H1 (cell line): ENCODE results near the gene ASB3. TPM values are rescaled to one million over a fixed set of nuclear protein-coding genes. Genes with fewer than 3 reads are reported as not detected.

Experiments used
- CTCF ChIA-PET: fragments of 300-600 bp; sonication (Branson Sonifier 250); formaldehyde crosslinking; loops from one replicate; lab custom pipeline; 2021; ENCODE audit not compliant: partially characterized antibody; lab: Charles Lee
- POLR2A ChIA-PET: fragments of 300-600 bp; sonication (Branson Sonifier 250); formaldehyde crosslinking; loops from one replicate; lab custom pipeline; 2021; ENCODE audit warnings: inconsistent platforms; ENCODE audit not compliant: partially characterized antibody; lab: Charles Lee
- DNase-seq, 2 experiments: peaks; one replicate each; pipeline versions ENCODE4 v3.0.0 to v3.0.0-alpha.2; 2010 to 2022; ENCODE audit warnings: low spot score in 2 of 2, low read depth in 1 of 2, mixed read lengths in 1 of 2
- FAIRE-seq: peaks from 2 replicates; lab custom pipeline; 2011; peaks lifted over from hg19 to GRCh38; lab: Jason Lieb, UNC
- H2AFZ ChIP-seq: 2 replicates; pipeline ENCODE4 v1.8.1; 2012; ENCODE audit warnings: low read length, inconsistent platforms
- H2AK5ac ChIP-seq: 2 replicates; pipeline ENCODE4 v1.6.1; 2013; ENCODE audit warnings: low read depth, low read length
- H2BK120ac ChIP-seq: replicated peaks from 2 replicates; pipeline ENCODE3; 2013; ENCODE audit warnings: low read depth, low read length, inconsistent platforms
- H2BK12ac ChIP-seq: 2 replicates; pipeline ENCODE4 v1.6.1; 2013; ENCODE audit warnings: low read depth, low read length
- H2BK15ac ChIP-seq: 2 replicates; pipeline ENCODE4 v1.6.1; 2013; ENCODE audit warnings: low read length
- H2BK20ac ChIP-seq: 2 replicates; pipeline ENCODE4 v1.6.1; 2013; ENCODE audit warnings: low read length
- H2BK5ac ChIP-seq: 2 replicates; pipeline ENCODE4 v1.6.1; 2013; ENCODE audit warnings: low read depth, low read length
- H3K14ac ChIP-seq: 2 replicates; pipeline ENCODE4 v1.6.1; 2013; ENCODE audit warnings: inconsistent platforms; ENCODE audit not compliant: insufficient read length
- H3K18ac ChIP-seq: 2 replicates; pipeline ENCODE4 v1.6.1; 2013; ENCODE audit warnings: low read length; ENCODE audit errors: extremely low read depth
- H3K23ac ChIP-seq: 2 replicates; pipeline ENCODE4 v1.6.1; 2013; ENCODE audit warnings: inconsistent platforms; ENCODE audit not compliant: insufficient read length
- H3K23me2 ChIP-seq: 2 replicates; pipeline ENCODE4 v1.6.1; 2013; ENCODE audit warnings: low read depth, low read length
- H3K27ac ChIP-seq: 2 replicates; pipeline ENCODE4 v1.6.1; 2011; ENCODE audit warnings: low read depth, low read length, inconsistent platforms
- H3K27me3 ChIP-seq, 4 experiments: replicated peaks in 1 of 4; 1 replicate in 1 of 4; 2 replicates in 3 of 4; pipeline versions ENCODE4 v1.6.1 to v1.8.1; 2011 to 2013; ENCODE audit warnings: low read length in 3 of 4, mild to moderate bottlenecking in 3 of 4, inconsistent platforms in 2 of 4, mixed read lengths in 2 of 4, moderate library complexity in 1 of 4; ENCODE audit not compliant: control insufficient read depth in 3 of 4, insufficient read depth in 3 of 4; ENCODE audit errors: extremely low read depth in 1 of 4
- H3K36me3 ChIP-seq, 4 experiments: 2 replicates each; pipeline versions ENCODE4 v1.6.1 to v1.8.1; 2011 to 2013; ENCODE audit warnings: mild to moderate bottlenecking in 4 of 4, low read length in 3 of 4, moderate library complexity in 2 of 4, control low read depth in 1 of 4, inconsistent platforms in 1 of 4; ENCODE audit not compliant: insufficient read depth in 4 of 4, control insufficient read depth in 2 of 4
- H3K4ac ChIP-seq: replicated peaks from 2 replicates; pipeline ENCODE3; 2013; ENCODE audit warnings: low read length, low read depth, mixed read lengths, inconsistent platforms; ENCODE audit not compliant: insufficient read length
- H3K4me1 ChIP-seq, 4 experiments: replicated peaks in 1 of 4; 1 replicate in 1 of 4; 2 replicates in 3 of 4; pipeline versions ENCODE4 v1.6.1 to v1.8.1; 2011 to 2013; ENCODE audit warnings: low read length in 3 of 4, inconsistent platforms in 2 of 4, mixed read lengths in 1 of 4; ENCODE audit not compliant: insufficient read depth in 4 of 4, control insufficient read depth in 3 of 4
- H3K4me2 ChIP-seq, 2 experiments: 2 replicates each; pipeline versions ENCODE4 v1.6.1 to v1.8.1; 2011 to 2013; ENCODE audit warnings: low read depth in 2 of 2, low read length in 2 of 2, control low read depth in 1 of 2, inconsistent platforms in 1 of 2, mild to moderate bottlenecking in 1 of 2; ENCODE audit not compliant: insufficient read depth in 1 of 2
- H3K4me3 ChIP-seq, 4 experiments: fragments of 200-600, 300-600 bp in 1 of 4; sonication (generic), shearing (Covaris generic), sonication (Bioruptor Twin) in 1 of 4; 2 replicates each; pipeline versions ENCODE4 v1.5.1 to v1.8.1; 2011 to 2016; ENCODE audit warnings: low read length in 4 of 4, low read depth in 3 of 4, control low read depth in 2 of 4, inconsistent platforms in 2 of 4, mild to moderate bottlenecking in 2 of 4, mixed read lengths in 1 of 4, moderate library complexity in 1 of 4; ENCODE audit not compliant: insufficient read depth in 2 of 4; ENCODE audit errors: extremely low read depth in 1 of 4
- H3K56ac ChIP-seq: replicated peaks from 2 replicates; pipeline ENCODE3; 2013; ENCODE audit warnings: low read depth, mild to moderate bottlenecking, mixed read lengths, low read length, inconsistent platforms; ENCODE audit not compliant: insufficient read length
- H3K79me1 ChIP-seq: 2 replicates; pipeline ENCODE4 v1.6.1; 2013; ENCODE audit warnings: low read depth, low read length, control low read depth
- H3K79me2 ChIP-seq, 2 experiments: 2 replicates each; pipeline versions ENCODE4 v1.6.1 to v1.8.1; 2012 to 2013; ENCODE audit warnings: low read length in 2 of 2, mild to moderate bottlenecking in 2 of 2, inconsistent platforms in 1 of 2; ENCODE audit not compliant: insufficient read depth in 2 of 2, control insufficient read depth in 1 of 2
- H3K9ac ChIP-seq, 4 experiments: replicated peaks in 1 of 4; 1 replicate in 1 of 4; 2 replicates in 3 of 4; pipeline versions ENCODE4 v1.6.1 to v1.8.1; 2011 to 2013; ENCODE audit warnings: low read depth in 3 of 4, low read length in 3 of 4, control low read depth in 2 of 4, mild to moderate bottlenecking in 2 of 4, moderate library complexity in 2 of 4, inconsistent platforms in 1 of 4; ENCODE audit errors: extremely low read depth in 1 of 4
- H3K9me3 ChIP-seq, 2 experiments: 2 replicates each; pipeline versions ENCODE4 v1.6.1 to v1.8.1; 2012 to 2013; ENCODE audit warnings: mild to moderate bottlenecking in 2 of 2, moderate library complexity in 2 of 2, control low read depth in 1 of 2, inconsistent platforms in 1 of 2, low read depth in 1 of 2, low read length in 1 of 2, mixed read lengths in 1 of 2; ENCODE audit not compliant: insufficient read depth in 2 of 2
- H4K20me1 ChIP-seq, 2 experiments: replicated peaks in 1 of 2; 2 replicates each; pipeline versions ENCODE3 to v1.8.1; 2011 to 2013; ENCODE audit warnings: inconsistent platforms in 2 of 2, low read length in 2 of 2, mild to moderate bottlenecking in 1 of 2; ENCODE audit not compliant: insufficient read depth in 2 of 2, control insufficient read depth in 1 of 2
- H4K5ac ChIP-seq: 2 replicates; pipeline ENCODE4 v1.6.1; 2013; ENCODE audit warnings: low read length, low read depth, mixed read lengths, inconsistent platforms; ENCODE audit not compliant: insufficient read length
- H4K8ac ChIP-seq: 2 replicates; pipeline ENCODE4 v1.8.0; 2013; ENCODE audit warnings: mild to moderate bottlenecking, moderate library complexity, low read length, inconsistent platforms; ENCODE audit not compliant: insufficient read depth; ENCODE audit errors: extremely low read depth
- H4K91ac ChIP-seq: replicated peaks from 2 replicates; pipeline ENCODE3; 2013; ENCODE audit warnings: low read length, mixed read lengths, inconsistent platforms; ENCODE audit not compliant: insufficient read length
- CEBPB ChIP-seq: IDR thresholded peaks from 2 replicates; pipeline ENCODE4 v1.6.1; 2012; ENCODE audit warnings: low read depth, low read length
- HDAC6 ChIP-seq: IDR thresholded peaks from one replicate; pipeline ENCODE4 v1.7.1; 2012; ENCODE audit warnings: low read depth, mild to moderate bottlenecking, inconsistent platforms, low read length, moderate library complexity
- RAD21 ChIP-seq, 2 experiments: IDR thresholded peaks in 1 of 2; conservative IDR thresholded peaks in 1 of 2; 2 replicates each; pipeline ENCODE4 v1.6.1; 2011; ENCODE audit warnings: low read depth in 2 of 2, low read length in 2 of 2, improper control_type of control experiment in 1 of 2, inconsistent platforms in 1 of 2, mild to moderate bottlenecking in 1 of 2, moderate library complexity in 1 of 2
- RFX5 ChIP-seq: IDR thresholded peaks from 2 replicates; pipeline ENCODE4 v1.6.1; 2011; ENCODE audit warnings: low read depth, low read length, improper control_type of control experiment, borderline replicate concordance
- RNF2 ChIP-seq: fragments of 200-900, 300-1000 bp; sonication (generic); IDR thresholded peaks from 2 replicates; pipeline ENCODE4 v1.7.1; 2016; ENCODE audit warnings: borderline replicate concordance, low read depth, mild to moderate bottlenecking, antibody characterized with exemption, low read length; ENCODE audit not compliant: poor library complexity, severe bottlenecking; ENCODE audit errors: missing control alignments
- SIN3A ChIP-seq, 2 experiments: IDR thresholded peaks in 1 of 2; conservative IDR thresholded peaks in 1 of 2; 2 replicates each; pipeline ENCODE4 v1.6.1; 2011 to 2012; ENCODE audit warnings: low read length in 2 of 2, improper control_type of control experiment in 1 of 2, low read depth in 1 of 2, mild to moderate bottlenecking in 1 of 2
- SUZ12 ChIP-seq: fragments of 200-600 bp; sonication (generic); IDR thresholded peaks from 2 replicates; pipeline ENCODE4 v1.6.1; 2012; ENCODE audit warnings: mild to moderate bottlenecking, inconsistent platforms, low read length, moderate library complexity, mixed read lengths
- YY1 ChIP-seq: IDR thresholded peaks from 2 replicates; pipeline ENCODE4 v1.6.1; 2011; ENCODE audit warnings: low read depth, mild to moderate bottlenecking, low read length
- ZNF274 ChIP-seq: IDR thresholded peaks from 2 replicates; pipeline ENCODE4 v1.7.0; 2012; ENCODE audit warnings: low read length, borderline replicate concordance; ENCODE audit errors: extremely low read depth
- WGBS, 2 experiments: shearing (Covaris generic) in 1 of 2; methylation state at CpG; one replicate each; pipeline versions ENCODE4 v1.1.6 to v1.1.7; 2013 to 2015; ENCODE audit warnings: low lambda C conversion rate in 2 of 2, mixed read lengths in 2 of 2, inconsistent platforms in 1 of 2, low coverage in 1 of 2, missing lambda C conversion rate in 1 of 2; ENCODE audit not compliant: insufficient replicate concordance in 2 of 2, insufficient coverage in 1 of 2, insufficient read length in 1 of 2; ENCODE audit errors: extremely low coverage in 1 of 2, missing lambda C conversion rate in 1 of 2; 5-methylcytosine and 5-hydroxymethylcytosine counted together
- polyA plus RNA-seq, 7 experiments: library from polyadenylated mRNA; depleted of rRNA in 3 of 7; stranded (reverse) in 5 of 7; unstranded in 2 of 7; fragments of >200 nt in 5 of 7; fragments of 200-250 nt in 2 of 7; gene quantifications; 1 replicate in 5 of 7; 2 replicates in 1 of 7; 4 replicates in 1 of 7; pipeline versions ENCODE4 v1.2.1 to v1.2.3, GENCODE V29; 2011 to 2013; ENCODE audit warnings: missing spikeins in 2 of 7, mixed read lengths in 2 of 7
- total RNA-seq: library from RNA; stranded (reverse); fragmentation: NEBNext Ultra II Directional; extraction: Animal tissue kit (Norgen Biotek cat#: 25700); gene quantifications from 2 replicates; pipeline ENCODE4 v1.2.1, GENCODE V29; 2021
- TF ChIP-seq, protein P1 (sequence below), 3 experiments: IDR thresholded peaks; 1 replicate in 2 of 3; 2 replicates in 1 of 3; pipeline versions ENCODE4 v1.5.1 to v1.6.1; 2011; ENCODE audit warnings: low read length in 3 of 3, mild to moderate bottlenecking in 3 of 3, inconsistent platforms in 2 of 3, low read depth in 1 of 3, moderate library complexity in 1 of 3; ENCODE audit not compliant: insufficient read depth in 1 of 3; ENCODE audit errors: control extremely low read depth in 1 of 3

Gene ASB3
- total and polyA plus RNA-seq, 2 of the 8 experiments (the other 6 are each of a cell fraction or from before 2014, with no cell fraction given) = 22.6 to 25.4 TPM

DNA sequence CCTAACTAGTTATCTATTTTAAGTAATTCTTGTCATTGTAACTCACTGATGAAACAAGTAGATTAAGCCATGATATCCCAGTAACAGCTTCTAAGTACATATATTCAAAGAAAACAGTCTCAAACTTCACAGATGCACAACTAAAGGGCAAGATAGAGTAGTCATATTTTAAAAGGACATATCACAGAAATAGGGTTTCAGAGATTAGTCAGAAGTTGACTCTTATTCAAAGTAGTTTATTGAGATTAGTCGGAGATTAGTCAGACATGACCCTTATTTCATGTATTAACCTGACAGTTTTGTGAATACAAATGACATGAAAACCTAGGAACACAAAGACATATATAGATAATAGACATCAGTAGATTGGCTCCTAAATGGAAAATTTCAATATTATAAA lies 35.0 kb downstream of the ASB3 start:
- H3K4me2 ChIP-seq = no peak overlapping the region
- no peak overlapping the region for H2AK5ac ChIP-seq
- no peaks in the 10 kb centered on the region for H3K23me2 ChIP-seq
- H3K79me2 ChIP-seq = no peaks in the 10 kb centered on the region
- peaks cover 0 to 8% (median 4%) of the 10 kb centered on the region in 4 experiments; a peak in 5 of 8 replicates for H3K36me3 ChIP-seq
- H3K4me1 ChIP-seq = no peaks in the 10 kb centered on the region
- H2AFZ ChIP-seq = no peak overlapping the region
- no peaks in the 10 kb centered on the region for H4K20me1 ChIP-seq
- no peak overlapping the region for H2BK5ac ChIP-seq
- no peaks in the 10 kb centered on the region for H3K27me3 ChIP-seq
- ChIA-PET CTCF (interaction anchor here (0.9 kb wide), 1 partner anchor 16 kb away, joined by 3 read pairs; the partner anchor contains the start of gene CHAC2), POLR2A (no interaction called here)
- FAIRE-seq = no peak
- 100% methylated on average over 1 of the region's 1 CpG; no CpG with 5 or more reads in 1 of the 2 experiments for WGBS, 2 experiments
- no peak overlapping the region for H3K4me3 ChIP-seq
- no peak overlapping the region for H2BK15ac ChIP-seq
- no peak overlapping the region for H4K5ac ChIP-seq
- H3K23ac ChIP-seq = no peak overlapping the region
- no peak overlapping the region for H3K18ac ChIP-seq
- H4K8ac ChIP-seq = no peak overlapping the region
- H3K79me1 ChIP-seq = no peaks in the 10 kb centered on the region
- no peak overlapping the region for H3K27ac ChIP-seq
- no peak for DNase-seq
- H3K4ac ChIP-seq = no peak overlapping the region
- H4K91ac ChIP-seq = no peak overlapping the region
- no peak overlapping the region for H3K14ac ChIP-seq
- no peak overlapping the region for H3K56ac ChIP-seq
- H3K9ac ChIP-seq = no peak overlapping the region
- no peak overlapping the region for H2BK120ac ChIP-seq
- H3K9me3 ChIP-seq = no peaks in the 10 kb centered on the region
- no peak overlapping the region for H2BK12ac ChIP-seq
- H2BK20ac ChIP-seq = no peak overlapping the region
- TF ChIP-seq RFX5 = no peak
- no peak for TF ChIP-seq RAD21 (IDR thresholded peaks at IDR 0.05 in 1 of 2, conservative IDR thresholded peaks at IDR 0.05 in 1 of 2; ENCODE audit: low read depth in 2 of 2, low read length in 2 of 2)
- no peak for TF ChIP-seq ZNF274
- TF ChIP-seq YY1 = no peak
- no peak for TF ChIP-seq SIN3A (conservative IDR thresholded peaks at IDR 0.05 in 1 of 2, IDR thresholded peaks at IDR 0.05 in 1 of 2; ENCODE audit: low read depth in 1 of 2, low read length in 2 of 2)
- TF ChIP-seq SUZ12 = no peak
- TF ChIP-seq HDAC6 = no peak
- TF ChIP-seq, protein P1, sequence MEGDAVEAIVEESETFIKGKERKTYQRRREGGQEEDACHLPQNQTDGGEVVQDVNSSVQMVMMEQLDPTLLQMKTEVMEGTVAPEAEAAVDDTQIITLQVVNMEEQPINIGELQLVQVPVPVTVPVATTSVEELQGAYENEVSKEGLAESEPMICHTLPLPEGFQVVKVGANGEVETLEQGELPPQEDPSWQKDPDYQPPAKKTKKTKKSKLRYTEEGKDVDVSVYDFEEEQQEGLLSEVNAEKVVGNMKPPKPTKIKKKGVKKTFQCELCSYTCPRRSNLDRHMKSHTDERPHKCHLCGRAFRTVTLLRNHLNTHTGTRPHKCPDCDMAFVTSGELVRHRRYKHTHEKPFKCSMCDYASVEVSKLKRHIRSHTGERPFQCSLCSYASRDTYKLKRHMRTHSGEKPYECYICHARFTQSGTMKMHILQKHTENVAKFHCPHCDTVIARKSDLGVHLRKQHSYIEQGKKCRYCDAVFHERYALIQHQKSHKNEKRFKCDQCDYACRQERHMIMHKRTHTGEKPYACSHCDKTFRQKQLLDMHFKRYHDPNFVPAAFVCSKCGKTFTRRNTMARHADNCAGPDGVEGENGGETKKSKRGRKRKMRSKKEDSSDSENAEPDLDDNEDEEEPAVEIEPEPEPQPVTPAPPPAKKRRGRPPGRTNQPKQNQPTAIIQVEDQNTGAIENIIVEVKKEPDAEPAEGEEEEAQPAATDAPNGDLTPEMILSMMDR (IDR thresholded peaks at IDR 0.05; ENCODE audit: control extremely low read depth in 1 of 3, insufficient read depth in 1 of 3, low read depth in 1 of 3, low read length in 3 of 3) = no peak
- TF ChIP-seq CEBPB = no peak
- TF ChIP-seq RNF2 = no peak
